ENCODE data around the gene HACE1.
"Not testable (repeated sequence)": the region's sequence is repeated elsewhere in the genome, so short reads cannot be mapped to it uniquely, and the experiment has no call there.

DNA sequence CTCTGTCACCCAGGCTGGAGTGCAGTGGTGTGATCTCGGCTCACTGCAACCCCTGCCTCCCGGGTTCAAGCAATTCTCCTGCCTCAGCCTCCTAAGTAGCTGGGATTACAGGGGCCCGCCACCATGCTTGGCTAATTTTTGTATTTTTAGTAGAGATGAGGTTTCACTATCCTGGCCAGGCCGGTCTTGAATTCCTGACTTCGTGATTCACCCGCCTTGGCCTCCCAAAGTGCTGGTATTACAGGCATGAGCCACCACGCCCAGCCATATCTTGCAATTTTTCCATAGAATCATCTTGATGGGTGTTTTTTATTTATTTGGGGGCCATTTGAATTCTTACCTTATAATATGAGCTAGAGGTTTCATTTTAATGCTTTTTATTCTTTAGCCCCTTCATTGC is 39.2 kb upstream of the HACE1 start:
- TF ChIP-seq TCF7L2 (IDR thresholded peaks at IDR 0.05; ENCODE audit: low read depth, low read length) = not testable (repeated sequence)
- TF ChIP-seq, protein P1, sequence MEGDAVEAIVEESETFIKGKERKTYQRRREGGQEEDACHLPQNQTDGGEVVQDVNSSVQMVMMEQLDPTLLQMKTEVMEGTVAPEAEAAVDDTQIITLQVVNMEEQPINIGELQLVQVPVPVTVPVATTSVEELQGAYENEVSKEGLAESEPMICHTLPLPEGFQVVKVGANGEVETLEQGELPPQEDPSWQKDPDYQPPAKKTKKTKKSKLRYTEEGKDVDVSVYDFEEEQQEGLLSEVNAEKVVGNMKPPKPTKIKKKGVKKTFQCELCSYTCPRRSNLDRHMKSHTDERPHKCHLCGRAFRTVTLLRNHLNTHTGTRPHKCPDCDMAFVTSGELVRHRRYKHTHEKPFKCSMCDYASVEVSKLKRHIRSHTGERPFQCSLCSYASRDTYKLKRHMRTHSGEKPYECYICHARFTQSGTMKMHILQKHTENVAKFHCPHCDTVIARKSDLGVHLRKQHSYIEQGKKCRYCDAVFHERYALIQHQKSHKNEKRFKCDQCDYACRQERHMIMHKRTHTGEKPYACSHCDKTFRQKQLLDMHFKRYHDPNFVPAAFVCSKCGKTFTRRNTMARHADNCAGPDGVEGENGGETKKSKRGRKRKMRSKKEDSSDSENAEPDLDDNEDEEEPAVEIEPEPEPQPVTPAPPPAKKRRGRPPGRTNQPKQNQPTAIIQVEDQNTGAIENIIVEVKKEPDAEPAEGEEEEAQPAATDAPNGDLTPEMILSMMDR (IDR thresholded peaks at IDR 0.05) = not testable (repeated sequence)
